Skeletal muscle cell (primary cell): ENCODE data around the gene NOL11.

Source experiments
- DNase-seq: peaks from one replicate; pipeline ENCODE4 v3.0.0-alpha.2; 2010; ENCODE audit warnings: low read depth
- H3K4me3 ChIP-seq: 2 replicates; pipeline ENCODE4 v1.5.1; 2011; ENCODE audit warnings: low read depth, mild to moderate bottlenecking, control low read depth, low read length, moderate library complexity

NOL11 gene

DNA sequence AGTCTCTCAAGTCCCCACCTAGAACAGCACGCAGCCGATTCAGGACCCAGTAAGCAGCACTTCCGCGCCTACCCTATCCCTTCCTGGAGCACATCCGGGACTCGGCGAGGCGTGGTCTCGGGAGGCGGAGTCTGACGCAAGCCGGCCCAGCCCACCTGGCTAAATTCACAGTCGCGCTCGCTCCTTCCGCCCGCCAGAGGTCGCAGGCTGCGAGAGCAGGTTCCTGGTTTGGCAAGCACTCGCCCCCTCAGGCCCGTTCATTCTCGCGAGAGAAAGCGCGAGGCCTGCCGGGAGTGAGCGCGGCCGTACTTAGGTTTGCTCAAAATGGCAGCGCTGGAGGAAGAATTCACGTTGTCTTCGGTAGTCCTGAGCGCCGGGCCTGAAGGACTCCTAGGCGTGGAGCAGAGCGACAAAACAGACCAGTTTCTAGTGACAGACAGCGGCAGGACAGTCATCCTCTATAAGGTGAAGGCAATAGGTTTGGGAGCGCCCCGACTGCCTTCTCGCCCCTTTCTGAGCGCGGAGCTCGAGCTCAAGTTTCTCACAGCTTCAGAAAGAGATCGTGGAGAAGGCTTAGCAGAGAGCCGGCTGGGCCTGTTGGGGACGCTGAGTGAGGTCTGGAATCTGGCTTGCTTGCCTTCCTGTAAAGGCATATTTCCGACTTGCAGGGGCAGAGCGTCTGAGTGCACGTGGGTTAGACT lies at the start of gene NOL11:
Gene NOL11 (plus strand): TSS at position 313 of the 701 bp plus-strand sequence. CDS start 12 bp downstream, at position 325.
- DNase-seq, result peak; percentile 96
- peak within 1 kb of the TSS; percentile 67 for H3K4me3 ChIP-seq

DNA sequence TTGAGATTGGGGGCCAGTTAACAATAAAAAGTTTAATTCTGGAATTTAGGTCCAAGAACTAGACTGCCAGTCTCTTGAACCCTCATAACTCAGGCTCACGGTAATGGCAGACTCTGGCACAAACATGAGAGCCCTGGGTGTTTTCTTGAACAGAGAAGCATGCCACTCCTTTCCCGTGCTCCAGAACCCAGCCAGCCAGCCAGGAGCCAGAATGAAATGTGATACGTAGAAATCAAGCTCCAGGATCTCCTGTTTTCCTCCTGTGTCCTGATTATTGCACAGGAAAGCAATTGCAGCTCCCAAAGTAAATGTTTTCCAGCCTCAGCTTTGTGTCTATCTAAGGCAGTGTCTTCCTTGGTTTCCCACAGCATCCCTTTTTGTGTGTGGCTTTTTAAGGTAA lies 46.2 kb upstream of the NOL11 start:
- DNase-seq, result no peak
- H3K4me3 ChIP-seq, result no peak overlapping the region

DNA sequence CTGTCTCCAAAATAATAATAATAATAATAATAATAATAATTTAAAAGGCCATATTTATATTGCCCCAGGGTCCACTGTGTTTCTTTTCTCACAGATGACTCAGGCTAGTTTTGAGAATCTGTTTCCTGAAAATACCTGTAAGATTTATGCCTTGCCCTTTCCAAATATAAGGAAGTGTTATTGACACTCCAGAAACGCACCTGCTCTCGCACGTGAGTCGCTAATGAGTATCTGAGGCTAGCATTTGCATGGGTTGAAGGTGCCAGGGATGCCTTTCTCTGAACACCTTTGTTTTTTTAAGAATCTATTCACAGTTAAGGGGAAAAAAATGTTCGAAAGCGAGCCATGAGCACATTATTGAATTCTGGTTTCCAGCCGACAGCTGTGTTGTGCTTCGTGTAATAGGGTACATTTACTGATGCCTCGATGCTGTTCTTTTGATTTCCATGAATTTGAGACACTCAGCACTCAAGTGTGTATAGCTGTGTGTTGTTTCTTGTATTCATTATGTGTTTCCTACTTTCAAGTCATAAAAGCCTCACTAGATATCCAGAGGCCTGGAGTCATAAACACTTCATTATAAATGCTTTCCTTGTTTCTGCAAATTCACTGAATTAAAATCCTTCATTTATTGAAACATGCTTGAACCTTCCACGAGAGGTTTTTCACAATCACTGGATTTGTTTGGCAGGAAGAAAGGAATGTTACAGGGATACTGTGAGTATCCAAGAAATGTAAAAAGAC lies 45.0 kb upstream of the NOL11 start:
- H3K4me3 ChIP-seq, result no peak overlapping the region
- DNase-seq, result no peak

DNA sequence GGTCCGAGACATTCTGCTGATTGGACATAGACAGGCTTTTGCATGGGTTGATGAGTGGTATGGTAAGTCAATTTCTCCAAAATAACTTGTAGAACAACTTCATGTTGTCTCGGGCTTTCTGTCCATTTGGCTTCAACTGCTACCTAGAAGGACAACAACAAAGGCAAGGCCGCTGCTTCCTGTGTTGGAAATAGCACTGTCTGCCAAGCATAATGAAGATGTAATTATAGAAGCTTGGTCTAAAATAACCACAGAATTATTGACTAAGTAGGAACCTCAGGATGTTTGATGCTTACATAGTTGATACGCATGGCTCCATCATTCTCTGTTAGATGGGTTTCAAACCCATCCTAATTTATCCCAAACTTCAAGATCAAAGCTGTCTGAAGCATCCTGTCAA lies 42.3 kb upstream of the NOL11 start:
- H3K4me3 ChIP-seq, result no peak overlapping the region
- no peak for DNase-seq

DNA sequence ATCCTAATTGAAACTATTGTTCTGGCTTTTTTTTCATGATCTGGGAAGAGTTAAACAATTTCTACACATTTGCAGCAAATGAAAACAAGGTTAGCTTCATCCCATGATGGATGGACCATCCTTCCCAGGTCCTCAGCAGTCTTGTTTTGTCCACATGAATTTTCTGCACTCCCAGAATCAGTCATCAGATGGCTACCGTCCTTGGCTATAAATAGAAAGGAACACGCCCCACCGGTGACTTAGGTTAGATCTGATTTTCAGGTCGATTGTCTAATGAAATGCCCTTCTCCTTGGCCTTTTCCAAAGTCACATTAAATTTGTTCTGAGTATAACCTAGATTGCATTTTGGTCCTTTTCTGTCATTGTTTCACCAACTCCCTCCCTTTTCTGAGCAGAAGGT lies 41.4 kb upstream of the NOL11 start:
- DNase-seq, result no peak
- no peak overlapping the region for H3K4me3 ChIP-seq

DNA sequence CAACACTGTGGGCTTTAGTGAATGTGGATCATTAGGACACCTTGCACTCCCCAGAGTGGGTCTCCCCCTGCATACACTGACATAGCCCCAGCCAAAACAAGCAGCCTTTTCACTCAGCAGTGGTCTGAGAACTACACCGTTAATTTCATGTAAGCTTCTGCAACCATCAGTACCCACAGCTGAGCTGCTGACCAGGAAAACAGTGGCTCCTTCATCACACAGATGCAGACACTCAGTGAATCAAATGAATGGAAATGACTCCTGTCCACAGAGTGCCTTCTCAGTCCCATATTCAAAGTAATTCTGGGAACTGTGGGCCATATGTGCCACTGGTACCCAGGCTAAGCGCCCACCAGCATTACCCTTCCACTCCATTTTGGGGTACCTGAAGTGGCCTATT lies 39.3 kb upstream of the NOL11 start:
- H3K4me3 ChIP-seq, result no peak overlapping the region
- DNase-seq, result no peak

DNA sequence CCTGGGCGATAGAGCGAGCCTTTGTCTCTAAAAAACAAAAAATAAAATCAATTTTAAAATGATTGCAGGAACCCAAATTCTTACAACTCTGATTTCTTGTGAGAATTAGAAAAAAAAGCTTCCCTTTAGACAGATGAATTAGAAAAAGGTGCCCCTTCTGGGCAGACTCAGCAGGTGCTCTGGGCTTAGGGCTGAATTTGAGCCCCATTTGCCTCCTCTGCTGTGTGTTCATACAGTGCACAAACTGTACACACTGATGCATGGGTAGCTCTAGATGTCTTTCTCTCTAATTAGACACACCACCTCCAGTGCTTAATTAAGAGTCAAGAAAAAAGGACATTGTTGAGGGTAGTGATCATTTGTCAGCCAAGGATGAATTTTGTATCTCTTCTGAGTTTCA lies 38.5 kb upstream of the NOL11 start:
- H3K4me3 ChIP-seq, result no peak overlapping the region
- DNase-seq, result no peak

DNA sequence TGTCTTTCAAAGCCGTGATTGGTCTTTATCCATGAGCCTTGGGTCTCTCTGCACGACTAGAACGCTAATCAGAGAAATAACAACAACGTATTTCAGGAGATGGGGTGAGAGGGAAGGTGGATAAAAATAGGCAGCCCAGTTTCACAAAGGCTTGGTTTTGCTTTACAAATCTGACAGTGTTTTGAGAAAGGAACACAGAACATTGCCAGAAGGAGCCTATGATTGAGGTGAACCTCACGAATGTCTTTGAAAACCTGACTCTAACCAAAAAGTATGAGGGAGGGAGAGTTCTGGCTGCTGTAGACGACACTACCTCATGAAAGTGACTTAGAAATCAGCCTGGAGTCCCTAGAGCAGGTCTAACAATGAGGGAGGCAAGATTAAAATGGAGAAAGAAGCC lies 38.0 kb upstream of the NOL11 start:
- no peak for DNase-seq
- no peak overlapping the region for H3K4me3 ChIP-seq

DNA sequence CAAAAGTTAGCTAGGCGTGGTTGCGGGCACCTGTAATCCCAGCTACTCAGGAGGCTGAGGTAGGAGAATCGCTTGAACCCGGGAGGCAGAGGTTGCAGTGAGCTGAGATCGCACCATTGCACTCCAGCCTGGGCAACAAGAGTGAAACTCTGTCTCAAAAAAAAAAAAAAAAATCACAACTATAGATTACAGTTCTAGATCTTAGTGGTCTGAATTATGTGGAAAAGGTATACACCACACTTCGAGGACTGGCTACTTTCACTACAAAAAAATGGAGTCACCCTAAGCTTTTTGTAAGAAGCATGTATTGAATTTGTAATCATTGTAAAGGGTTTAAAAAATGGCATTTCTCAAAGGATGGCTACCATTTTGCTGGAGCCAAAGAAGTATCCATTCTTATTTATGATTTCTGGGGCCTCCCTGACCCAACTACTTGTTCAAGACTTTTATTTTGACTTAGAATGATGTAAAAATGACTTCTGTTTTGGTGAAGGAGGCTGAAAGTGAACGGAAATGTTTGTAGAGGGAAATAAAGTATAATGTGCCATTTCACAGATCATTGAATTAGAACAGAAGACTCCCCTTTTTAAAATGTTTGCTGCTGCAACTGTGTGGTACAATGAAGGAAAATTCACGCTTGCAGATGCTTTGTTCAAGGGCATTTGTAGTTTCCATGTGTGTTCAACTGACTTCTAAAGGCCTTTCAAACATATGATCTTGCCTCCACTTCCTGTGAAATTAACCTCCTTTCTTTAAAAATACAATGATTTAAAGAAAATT lies 37.1 kb upstream of the NOL11 start:
- H3K4me3 ChIP-seq, result no peak overlapping the region
- DNase-seq, result no peak

DNA sequence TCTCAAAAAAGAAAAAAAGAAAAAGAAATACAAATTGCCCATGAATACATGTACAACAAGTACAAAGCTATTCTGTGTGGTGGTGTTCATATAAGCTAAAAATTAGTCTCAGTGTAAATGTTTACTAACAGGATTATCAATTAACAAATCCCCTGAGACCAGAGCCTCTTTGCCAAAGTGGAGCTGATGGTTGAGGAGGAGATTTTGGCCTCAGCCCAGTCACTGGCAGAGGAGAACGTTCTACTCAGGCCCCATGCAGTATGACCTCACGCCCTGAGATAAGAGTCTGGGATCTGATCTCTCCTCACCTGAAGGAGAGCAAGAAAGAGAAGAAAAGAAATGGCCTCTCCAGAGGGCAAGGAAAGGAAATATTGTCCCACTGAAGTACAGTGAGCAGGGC lies 35.5 kb upstream of the NOL11 start:
- no peak overlapping the region for H3K4me3 ChIP-seq
- no peak for DNase-seq

DNA sequence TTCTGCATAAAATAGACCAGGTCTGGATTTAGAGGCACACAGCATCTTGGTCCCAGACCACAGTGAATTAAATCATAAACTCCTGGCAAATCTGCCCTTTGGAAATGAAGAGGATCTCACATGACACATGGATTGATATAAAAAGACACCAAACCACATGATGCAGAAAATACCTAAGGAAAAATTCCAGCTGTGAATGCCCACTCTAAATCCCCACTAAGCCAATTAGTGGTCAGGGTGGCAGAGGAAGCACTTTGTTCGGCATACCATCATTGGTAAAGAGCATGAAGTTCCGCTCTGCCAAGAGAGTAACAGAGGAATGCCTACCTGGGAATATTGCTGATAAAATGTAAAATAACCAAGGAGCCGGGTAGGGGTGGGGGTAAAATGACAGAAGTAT lies 32.4 kb upstream of the NOL11 start:
- DNase-seq, result no peak
- H3K4me3 ChIP-seq, result no peak overlapping the region

DNA sequence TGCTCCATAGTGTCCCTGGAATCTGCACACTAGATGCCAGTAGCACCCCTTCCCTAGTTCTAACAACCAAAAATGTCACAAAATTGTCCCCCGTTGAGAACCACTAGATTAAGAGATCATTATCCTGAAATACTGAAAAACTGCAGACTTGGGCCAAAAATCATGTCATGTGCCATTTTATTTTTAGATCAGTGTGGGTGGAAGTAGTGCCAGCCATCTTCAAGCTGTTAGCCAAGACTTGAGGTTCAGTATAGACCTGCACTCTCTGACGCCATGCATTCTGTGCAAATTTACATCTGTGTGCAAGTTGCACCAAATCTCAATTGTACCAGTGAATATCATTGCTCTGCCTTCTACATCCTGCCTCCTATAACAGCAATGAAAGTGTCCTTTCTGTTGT lies 31.5 kb upstream of the NOL11 start:
- no peak for DNase-seq
- H3K4me3 ChIP-seq, result no peak overlapping the region

DNA sequence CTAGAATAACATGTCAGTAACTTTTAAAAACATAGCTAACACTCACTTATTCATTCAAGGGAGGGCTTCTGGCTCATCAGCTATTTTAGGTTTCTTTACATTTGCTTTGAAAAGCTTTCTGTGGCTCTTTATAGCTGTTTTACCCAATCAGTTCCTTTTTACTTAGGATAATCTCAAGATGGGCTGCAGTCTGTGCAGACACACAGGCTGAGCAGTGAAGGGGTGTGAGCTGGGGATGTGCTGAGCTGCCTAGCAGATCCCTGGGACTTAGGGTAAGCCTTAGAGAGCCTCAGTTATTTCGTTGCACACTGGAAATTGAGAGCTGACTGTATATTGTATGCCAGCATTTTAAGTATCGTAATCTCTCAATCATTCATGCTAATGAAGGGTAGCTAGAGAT lies 30.2 kb upstream of the NOL11 start:
- no peak for DNase-seq
- no peak overlapping the region for H3K4me3 ChIP-seq

DNA sequence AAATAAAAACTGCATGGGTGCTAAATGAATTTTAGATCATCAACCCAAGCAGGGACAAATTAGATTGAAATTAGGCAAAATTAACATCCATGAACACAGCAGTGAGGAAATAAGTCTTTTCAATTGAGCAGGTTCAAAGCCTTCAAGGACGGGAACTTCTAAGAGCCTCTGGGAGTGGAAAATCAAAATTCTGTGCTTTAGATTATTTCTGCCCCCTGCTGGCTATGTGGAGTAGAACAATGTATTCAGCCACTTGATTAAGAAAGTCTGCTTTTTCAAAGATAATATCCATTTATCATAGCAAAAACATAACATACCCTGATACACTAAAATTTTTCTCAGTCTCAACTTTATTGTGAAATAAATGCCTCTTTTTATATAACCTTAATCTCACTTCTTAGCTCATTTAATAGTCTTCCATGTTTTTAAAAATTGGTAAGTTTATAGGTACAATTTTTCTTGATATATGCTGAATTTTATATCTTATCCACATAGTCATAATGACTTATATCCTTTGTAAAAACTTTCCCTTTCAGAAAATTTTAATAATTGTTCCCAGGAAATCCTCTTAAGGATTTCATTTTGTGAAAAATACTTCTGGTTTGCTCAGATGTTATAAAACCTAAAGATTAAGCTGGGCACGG lies 28.1 kb upstream of the NOL11 start:
- H3K4me3 ChIP-seq, result no peak overlapping the region
- DNase-seq, result peak; percentile 21

DNA sequence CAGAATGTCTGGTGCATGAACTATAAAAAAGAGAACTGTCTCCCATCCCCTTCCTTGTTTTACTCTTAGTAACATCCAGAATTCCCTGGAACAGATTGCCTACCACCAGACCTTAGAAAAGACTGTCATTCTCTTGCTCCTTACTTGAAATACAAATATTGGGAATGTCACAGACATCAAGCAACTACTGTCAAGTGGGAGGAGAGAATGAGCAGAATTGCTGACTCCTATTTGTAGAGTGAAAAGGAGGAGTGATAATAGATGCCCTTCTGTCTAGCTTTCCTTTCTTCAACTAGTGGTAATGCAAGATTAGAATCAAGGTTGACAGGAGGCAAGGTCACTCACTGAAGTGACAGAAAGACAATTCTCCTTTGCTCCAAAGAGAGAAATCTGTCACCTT lies 23.9 kb upstream of the NOL11 start:
- no peak overlapping the region for H3K4me3 ChIP-seq

DNA sequence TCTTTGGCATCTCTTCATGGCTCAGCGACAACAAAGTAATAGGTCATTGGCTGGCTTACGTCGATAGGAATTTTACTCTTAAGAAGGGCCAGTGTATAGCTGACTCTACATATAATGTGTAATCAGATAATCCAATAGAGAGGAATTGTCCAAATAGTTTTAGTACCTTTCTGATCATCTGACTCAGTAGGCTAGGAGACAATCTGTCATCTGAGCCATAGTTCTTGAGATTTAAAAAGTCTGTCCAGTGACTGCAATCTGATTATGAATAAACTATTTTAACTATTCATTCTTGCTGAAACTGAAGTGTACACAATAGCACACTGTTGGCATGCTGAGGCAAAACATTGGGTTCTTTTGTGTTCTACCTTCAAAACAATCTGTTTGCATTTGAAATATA lies 21.4 kb upstream of the NOL11 start:
- DNase-seq, result no peak
- H3K4me3 ChIP-seq, result no peak overlapping the region

More for the DNA sequence above, 23.9 kb upstream of the NOL11 start:
- no peak for DNase-seq

DNA sequence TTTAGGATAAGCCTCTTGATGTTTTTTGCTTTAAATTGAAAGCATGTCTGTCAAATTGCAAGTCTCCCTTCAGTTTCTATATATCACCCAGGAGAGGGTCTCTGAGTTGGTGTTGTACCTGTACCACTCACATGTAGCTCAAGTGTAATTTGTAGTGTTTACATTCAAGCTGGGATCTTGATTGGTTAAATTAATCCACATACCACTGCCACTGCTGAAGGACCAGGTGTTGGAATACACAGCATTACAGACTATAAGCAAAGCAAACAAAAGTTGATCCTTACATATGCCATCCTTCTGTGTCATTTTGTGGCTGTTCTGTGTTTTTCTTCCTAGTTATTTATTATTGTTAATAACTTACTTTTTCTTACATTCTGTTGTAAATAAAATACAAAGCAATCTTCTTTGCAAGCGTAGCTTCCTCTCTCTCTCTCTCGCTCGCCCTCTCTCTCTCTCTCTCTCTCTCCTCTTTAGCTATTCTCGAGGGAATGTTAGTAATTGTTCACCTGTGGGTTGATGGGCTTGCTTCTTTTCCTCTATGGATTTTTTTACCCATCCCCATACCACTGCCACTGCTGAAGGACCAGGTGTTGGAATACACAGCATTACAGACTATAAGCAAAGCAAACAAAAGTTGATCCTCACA lies 20.8 kb upstream of the NOL11 start:
- no peak overlapping the region for H3K4me3 ChIP-seq
- no peak for DNase-seq

DNA sequence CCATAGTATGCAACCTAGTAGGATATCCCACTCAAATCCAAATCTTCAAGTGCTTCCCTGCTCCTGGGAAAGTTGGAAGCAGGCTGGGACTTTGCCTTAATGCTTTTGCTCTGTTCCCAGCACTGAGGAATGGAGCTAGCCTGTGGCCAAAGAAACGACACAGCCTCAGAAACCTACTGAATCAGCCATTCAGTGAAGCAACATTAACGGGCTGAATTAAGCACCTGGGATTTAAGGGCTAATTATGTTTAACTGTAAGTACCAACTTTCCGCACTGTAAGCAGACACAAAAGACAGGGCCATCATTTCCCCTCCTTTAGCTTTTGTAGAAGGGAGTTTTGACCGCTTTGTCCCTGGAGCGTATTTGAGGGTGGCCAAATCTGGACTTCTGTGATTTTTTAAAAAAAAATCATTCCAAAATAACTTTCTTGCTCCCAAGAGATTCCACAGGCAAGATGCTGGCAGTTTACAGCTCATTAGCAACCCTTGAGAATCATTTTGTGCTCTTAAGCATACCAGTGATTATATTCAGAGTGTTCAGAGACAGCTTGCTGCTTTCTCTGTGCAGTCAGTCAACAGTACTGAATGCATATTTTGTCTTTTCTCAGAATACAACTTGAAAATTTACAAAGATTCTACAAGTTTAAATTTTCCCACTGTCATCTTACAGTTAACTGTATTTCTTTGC lies 17.6 kb upstream of the NOL11 start:
- no peak overlapping the region for H3K4me3 ChIP-seq
- no peak for DNase-seq

DNA sequence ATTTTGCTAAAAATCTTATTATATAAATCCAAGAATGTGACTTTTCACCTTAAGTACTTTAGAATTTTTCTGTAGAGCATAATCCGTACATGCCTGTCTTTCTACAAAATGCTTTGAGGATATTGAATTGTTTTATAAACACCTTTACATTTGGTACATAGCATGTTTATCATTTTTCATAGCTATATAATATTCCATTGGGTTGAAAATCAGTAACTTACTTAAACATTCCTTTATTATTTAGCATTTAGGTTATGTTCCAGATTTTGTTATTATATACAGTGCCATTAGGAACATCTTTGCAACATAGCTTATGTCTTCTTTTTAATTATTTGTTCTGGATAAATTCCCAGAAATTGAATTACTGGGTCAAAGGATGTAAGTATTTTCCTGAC lies 17.0 kb upstream of the NOL11 start:
- no peak overlapping the region for H3K4me3 ChIP-seq
- no peak for DNase-seq
